GM20431 (cell line): ENCODE data around the gene ZBTB2.
"Not testable (repeated sequence)": the region's sequence is repeated elsewhere in the genome, so short reads cannot be mapped to it uniquely, and the experiment has no call there.

ENCODE experiments used
- in situ Hi-C: fragments of 300-500 bp; cut with MseI, MboI; formaldehyde crosslinking; loops from one replicate; pipeline ENCODE4 v1.15.0; 2020; ENCODE audit warnings: low sequenced_read_pairs; ENCODE audit not compliant: unreplicated experiment

The ZBTB2 gene

GRCh38 chr6:151376440-151376839, 14.9 kb downstream of the ZBTB2 start:
- in situ Hi-C loops = no loop called here

- in situ Hi-C loops = no loop called here
Measured at GRCh38 chr6:151375833-151376232, 15.5 kb downstream of the ZBTB2 start.

GRCh38 chr6:151374036-151374683, 17.2 kb downstream of the ZBTB2 start:
- in situ Hi-C loops = no loop called here

DNA sequence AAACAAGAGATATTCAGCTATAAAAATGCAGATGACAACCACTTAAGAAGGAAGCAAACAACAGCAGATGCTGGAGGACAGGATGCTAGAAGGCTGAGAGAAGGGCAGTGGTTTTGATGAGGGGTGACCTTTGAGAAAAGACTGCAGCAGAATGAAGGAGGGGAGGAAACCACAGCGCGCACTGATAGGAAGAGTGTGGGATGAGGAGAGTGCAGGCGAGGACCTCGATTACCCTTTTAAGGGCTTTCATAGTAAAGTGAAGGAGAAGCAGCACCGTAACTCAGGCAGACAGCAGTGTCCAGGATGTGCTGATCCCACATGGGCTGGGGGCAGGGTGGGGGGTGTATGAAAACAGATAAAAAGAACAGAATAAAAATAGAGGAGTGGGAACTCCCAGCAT, 19.2 kb downstream of the ZBTB2 start:
- in situ Hi-C loops = no loop called here

GRCh38 chr6:151370509-151371078, 20.8 kb downstream of the ZBTB2 start:
- in situ Hi-C loops = no loop called here

DNA sequence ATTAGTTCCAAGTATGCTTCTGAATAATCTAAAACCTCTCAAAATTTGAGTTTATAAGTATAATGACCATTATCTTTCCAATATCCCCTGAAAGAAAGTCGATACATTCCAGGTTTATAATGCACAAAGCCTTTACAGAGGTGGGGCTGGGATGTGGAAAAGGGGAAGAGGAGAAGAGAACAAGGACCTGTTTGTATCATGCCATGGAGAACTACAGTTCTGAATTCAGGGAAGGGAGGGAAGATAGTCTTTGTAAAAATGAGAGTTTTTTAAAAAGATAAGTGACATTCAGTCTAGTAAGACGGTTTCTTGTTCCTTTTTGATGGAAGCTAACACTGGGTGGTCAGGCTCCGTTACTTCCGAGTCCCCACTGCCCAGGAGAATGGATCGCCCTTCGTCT, 26.1 kb downstream of the ZBTB2 start:
- in situ Hi-C loops = no loop called here

GRCh38 chr6:151359486-151359885, 31.9 kb downstream of the ZBTB2 start:
- in situ Hi-C loops = no loop called here

- in situ Hi-C loops = no loop called here
Measured at GRCh38 chr6:151358475-151358874, 32.9 kb downstream of the ZBTB2 start.

DNA sequence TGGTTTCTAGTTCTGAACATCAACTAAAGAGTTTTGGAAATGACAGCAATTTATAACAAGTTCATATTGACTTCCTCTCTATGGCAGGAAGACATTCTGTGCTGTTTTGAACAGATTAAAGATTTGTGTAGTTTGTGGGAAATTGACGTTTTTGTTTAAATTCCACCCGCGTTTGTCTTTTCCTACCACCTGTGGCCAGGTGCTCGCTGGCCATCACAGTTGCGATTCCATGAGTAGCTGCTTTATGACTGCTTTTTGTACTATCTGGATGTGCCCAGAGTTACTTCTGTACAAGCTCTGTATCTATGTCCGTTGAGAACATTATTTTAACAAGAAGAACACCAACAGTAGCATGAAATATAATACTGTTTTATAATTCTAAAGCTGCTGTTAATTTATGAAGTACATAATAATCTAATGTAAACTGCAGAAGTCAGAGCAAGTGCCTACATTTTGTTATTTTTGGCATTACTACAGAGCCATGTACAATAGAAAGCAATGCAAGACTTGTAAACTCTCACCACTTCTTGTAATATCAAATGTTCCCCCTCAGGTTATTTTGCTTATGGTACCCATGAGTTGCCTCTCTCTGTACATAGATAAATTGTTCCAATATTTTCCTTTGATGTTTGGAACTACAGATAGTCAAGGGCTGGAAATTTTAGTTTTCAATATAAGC, 33.5 kb downstream of the ZBTB2 start:
- in situ Hi-C loops = no loop called here

GRCh38 chr6:151356983-151357382, 34.4 kb downstream of the ZBTB2 start:
- in situ Hi-C loops = not testable (repeated sequence)

GRCh38 chr6:151353795-151354194, 37.6 kb downstream of the ZBTB2 start:
- in situ Hi-C loops = no loop called here

DNA sequence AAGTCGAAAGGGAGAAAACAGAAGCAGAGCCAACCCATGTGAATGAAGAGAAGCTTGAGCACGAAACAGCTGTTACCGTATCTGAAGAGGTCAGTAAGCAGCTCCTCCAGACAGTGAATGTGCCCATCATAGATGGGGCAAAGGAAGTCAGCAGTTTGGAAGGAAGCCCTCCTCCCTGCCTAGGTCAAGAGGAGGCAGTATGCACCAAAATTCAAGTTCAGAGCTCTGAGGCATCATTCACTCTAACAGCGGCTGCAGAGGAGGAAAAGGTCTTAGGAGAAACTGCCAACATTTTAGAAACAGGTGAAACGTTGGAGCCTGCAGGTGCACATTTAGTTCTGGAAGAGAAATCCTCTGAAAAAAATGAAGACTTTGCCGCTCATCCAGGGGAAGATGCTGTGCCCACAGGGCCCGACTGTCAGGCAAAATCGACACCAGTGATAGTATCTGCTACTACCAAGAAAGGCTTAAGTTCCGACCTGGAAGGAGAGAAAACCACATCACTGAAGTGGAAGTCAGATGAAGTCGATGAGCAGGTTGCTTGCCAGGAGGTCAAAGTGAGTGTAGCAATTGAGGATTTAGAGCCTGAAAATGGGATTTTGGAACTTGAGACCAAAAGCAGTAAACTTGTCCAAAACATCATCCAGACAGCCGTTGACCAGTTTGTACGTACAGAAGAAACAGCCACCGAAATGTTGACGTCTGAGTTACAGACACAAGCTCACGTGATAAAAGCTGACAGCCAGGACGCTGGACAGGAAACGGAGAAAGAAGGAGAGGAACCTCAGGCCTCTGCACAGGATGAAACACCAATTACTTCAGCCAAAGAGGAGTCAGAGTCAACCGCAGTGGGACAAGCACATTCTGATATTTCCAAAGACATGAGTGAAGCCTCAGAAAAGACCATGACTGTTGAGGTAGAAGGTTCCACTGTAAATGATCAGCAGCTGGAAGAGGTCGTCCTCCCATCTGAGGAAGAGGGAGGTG, 38.7 kb downstream of the ZBTB2 start:
- in situ Hi-C loops = no loop called here

GRCh38 chr6:151351731-151352130, 39.6 kb downstream of the ZBTB2 start:
- in situ Hi-C loops = no loop called here

DNA sequence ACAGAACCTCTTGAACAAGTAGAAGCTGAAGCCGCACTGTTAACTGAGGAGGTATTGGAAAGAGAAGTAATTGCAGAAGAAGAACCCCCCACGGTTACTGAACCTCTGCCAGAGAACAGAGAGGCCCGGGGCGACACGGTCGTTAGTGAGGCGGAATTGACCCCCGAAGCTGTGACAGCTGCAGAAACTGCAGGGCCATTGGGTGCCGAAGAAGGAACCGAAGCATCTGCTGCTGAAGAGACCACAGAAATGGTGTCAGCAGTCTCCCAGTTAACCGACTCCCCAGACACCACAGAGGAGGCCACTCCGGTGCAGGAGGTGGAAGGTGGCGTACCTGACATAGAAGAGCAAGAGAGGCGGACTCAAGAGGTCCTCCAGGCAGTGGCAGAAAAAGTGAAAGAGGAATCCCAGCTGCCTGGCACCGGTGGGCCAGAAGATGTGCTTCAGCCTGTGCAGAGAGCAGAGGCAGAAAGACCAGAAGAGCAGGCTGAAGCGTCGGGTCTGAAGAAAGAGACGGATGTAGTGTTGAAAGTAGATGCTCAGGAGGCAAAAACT, 40.1 kb downstream of the ZBTB2 start:
- in situ Hi-C loops = no loop called here

DNA sequence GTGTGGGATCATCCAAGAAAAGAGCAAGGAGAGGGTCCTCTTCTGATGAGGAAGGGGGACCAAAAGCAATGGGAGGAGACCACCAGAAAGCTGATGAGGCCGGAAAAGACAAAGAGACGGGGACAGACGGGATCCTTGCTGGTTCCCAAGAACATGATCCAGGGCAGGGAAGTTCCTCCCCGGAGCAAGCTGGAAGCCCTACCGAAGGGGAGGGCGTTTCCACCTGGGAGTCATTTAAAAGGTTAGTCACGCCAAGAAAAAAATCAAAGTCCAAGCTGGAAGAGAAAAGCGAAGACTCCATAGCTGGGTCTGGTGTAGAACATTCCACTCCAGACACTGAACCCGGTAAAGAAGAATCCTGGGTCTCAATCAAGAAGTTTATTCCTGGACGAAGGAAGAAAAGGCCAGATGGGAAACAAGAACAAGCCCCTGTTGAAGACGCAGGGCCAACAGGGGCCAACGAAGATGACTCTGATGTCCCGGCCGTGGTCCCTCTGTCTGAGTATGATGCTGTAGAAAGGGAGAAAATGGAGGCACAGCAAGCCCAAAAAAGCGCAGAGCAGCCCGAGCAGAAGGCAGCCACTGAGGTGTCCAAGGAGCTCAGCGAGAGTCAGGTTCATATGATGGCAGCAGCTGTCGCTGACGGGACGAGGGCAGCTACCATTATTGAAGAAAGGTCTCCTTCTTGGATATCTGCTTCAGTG, 40.8 kb downstream of the ZBTB2 start:
- in situ Hi-C loops = no loop called here

GRCh38 chr6:151349651-151350270, 41.6 kb downstream of the ZBTB2 start:
- in situ Hi-C loops = no loop called here

GRCh38 chr6:151342750-151343149, 48.6 kb downstream of the ZBTB2 start:
- in situ Hi-C loops = not testable (repeated sequence)

DNA sequence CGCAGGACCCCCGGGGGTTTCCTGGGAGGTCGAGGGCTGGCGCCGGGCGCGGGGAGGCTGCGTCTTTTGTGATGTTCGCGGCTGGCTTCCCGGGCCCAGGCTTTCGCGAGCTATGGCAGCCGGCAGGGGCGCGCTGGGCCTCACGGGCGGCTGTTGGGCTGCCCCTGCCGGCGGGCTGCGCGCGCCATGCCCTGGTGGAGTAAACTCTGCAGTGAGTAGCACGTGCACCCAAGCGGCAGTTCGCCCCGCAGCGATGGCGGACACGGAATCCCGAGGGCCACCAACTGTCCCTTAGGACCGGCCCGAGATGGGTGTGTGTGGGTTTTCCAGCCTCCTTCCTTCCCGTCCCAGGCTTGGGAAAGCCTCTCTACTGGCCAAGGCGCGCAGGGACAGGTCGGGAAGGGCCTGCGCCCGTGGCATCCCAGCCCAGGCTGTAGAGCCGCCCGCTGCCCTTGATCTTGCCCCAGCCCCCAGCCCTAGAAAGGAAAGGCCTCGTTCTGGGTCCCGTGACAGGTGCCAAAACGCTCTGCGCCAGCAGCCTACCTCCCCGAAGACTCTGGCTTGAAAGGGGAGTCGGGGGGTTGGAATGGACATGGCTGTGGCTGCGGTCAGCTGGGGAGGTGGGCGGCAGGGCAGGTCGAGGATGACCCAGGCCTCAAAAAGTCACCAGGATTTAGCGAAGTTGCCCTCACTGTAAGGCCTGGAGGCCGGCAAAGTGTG, 49.7 kb downstream of the ZBTB2 start:
- in situ Hi-C loops = no loop called here
